GM19035 (cell line): ENCODE measurements around the gene MTUS2.
A peak's percentile ranks its signal among the peaks of the same experiment; 100 is the strongest.

Experiments used
- ATAC-seq: cut with Tn5 transposase; IDR thresholded peaks from one replicate; pipeline ENCODE4 v1.9.1; 2021; ENCODE audit not compliant: unreplicated experiment

MTUS2 gene

GRCh38 chr13:29537736-29538651 lies 717.9 kb downstream of the MTUS2 start:
- ATAC-seq, result no peak

DNA sequence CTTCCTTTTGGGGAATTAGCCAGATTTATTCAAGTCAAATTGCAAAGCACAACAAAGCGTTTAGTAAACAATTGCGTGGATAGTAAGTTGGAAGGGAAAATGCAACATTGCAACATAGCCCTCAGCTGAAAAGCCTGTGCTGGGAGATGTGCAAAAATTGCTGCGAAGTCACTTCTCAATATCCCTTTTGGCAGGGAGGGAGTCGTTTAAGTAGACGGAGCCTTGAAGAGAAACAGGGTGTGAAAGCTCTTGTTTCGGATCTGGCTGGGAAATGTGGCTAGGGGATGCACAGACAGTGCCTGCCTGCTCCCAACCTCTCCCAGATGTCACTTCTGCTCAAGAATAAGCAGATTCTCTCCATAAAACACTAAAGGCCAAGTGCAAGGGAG lies 718.5 kb downstream of the MTUS2 start:
- no peak for ATAC-seq

- no peak for ATAC-seq
These were observed 719.7 kb downstream of the MTUS2 start for GRCh38 chr13:29539856-29540255.

DNA sequence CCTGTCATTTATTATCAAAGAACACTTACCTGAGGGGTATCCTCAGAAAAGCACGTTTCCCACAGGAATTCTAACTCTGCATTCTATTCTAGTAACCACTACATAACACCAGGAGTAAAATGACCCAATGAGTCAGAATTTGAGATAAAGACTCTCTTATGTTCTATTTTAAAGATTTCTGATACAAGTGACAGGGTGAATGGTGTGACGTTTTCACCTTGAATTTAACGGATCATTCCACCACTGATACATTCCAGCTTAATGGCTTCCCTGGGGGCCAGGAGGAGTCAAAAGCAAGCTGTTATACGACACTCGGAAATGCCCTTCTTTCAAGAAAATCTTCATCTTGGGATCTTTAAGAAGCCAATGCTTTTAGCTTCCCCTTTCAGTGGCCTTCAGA lies 720.2 kb downstream of the MTUS2 start:
- no peak for ATAC-seq

GRCh38 chr13:29540799-29541198 lies 720.7 kb downstream of the MTUS2 start:
- ATAC-seq, result no peak

DNA sequence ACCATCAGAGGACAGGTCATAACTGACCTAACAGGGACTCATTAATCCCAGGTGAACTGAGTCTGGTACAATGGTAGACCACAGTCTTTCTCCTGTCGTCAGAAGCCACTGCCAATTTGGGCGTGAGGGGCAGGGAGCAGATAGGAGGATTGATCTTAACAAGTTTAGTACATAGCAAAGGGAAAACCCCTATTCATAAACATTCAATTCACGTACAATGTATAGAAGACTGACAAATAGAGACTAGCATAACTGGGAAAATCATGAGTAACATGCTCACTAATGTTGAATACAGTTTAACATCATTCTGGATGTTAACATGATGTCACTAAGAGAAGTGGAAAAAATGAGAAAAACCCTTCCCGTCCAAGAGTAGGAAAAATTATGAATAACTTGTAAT lies 721.3 kb downstream of the MTUS2 start:
- no peak for ATAC-seq

GRCh38 chr13:29542381-29542780 lies 722.2 kb downstream of the MTUS2 start:
- no peak for ATAC-seq

DNA sequence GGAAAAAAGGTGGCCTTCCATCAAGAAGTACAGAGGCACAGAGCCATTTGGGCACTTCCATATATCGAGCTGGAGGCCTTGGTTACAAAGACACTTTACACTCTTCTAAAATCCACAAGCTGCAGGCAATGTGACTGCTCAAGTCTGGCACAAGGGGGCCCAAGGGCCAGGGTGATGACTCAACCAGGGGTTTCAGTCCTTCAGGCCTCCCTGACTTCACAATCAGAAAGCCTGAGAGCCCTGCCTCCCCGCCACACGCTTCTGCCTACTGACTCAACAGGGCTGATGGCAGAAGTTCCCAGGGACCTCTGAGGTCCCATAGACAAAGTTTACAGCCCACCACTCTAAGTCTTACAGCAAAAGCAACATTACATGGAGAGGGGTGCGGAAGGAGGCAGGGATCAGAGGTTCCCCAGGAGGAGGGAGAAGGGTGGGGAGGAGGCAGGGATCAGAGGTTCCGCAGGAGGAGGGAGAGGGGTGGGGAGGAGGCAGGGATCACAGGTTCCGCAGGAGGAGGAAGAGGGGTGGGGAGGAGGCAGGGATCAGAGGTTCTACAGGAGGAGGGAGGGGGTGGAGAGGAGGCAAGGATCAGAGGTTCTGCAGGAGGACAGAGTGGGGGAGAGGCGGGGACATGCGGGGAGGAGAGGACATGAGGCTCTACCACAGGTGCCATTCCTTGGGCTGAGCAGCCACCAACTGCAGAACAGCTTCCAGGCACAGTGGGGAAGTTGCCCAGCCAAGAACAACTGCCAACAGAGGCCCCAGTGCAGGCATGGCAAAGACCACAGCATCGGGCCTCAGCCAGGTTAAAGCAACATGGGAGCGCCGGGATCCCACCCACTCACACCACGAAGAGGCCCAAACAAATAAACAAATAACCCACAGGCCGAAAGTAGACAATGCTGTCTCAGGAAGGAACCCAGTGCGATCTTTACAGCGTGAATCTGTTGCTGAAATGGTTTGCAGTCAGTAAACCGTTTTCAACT lies 723.4 kb downstream of the MTUS2 start:
- peak; percentile 93 for ATAC-seq

- no peak for ATAC-seq
These were observed 725.8 kb downstream of the MTUS2 start for GRCh38 chr13:29545988-29546387.

- no peak for ATAC-seq
These were observed 726.5 kb downstream of the MTUS2 start for GRCh38 chr13:29546662-29547061.

- ATAC-seq, result no peak
These were observed 727.0 kb downstream of the MTUS2 start for GRCh38 chr13:29547153-29547552.

DNA sequence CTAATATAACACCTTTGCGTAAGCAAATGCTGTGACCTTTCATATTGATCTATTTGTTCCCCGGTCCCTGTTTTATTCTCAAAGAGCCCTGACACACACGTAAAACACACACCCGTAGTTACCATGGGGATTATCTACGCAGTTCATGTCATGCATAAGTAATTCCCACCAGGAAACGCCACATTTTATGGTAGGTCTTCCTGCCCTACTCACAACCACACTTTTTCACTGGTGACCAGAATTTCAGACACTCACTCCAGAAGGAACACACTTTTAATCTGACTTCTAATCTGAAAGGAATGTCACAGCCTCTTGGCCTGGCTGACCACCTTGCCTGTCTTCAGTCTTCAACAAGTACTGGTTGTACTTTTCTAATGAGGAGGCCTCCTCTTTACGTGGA lies 728.6 kb downstream of the MTUS2 start:
- ATAC-seq, result no peak

DNA sequence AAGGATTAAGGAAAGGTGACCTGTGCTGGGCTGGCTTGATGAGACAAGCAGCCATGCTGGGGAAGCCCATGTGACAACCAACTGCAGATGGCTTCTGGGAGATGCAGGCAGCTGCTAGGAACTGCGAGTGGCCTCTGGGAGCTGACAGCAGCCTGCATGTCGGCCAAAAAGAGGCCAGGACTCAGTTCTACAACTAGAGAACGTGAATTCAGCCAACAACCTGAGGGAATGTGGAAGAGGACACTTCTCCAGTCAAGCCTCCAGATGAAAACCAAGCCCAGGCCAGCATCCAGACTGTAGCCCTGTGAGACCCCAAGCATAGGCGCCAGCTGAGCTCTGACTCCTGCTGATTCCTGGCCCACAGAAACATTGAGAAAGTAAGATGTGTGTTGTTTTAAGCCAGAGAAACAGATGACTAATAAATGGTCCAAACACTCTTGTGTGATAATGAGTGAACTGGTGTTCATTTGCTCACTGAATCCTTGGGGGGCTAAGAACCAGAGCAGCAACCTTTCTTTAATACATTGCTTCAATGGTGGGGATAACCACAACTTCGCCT lies 730.4 kb downstream of the MTUS2 start:
- ATAC-seq, result no peak

DNA sequence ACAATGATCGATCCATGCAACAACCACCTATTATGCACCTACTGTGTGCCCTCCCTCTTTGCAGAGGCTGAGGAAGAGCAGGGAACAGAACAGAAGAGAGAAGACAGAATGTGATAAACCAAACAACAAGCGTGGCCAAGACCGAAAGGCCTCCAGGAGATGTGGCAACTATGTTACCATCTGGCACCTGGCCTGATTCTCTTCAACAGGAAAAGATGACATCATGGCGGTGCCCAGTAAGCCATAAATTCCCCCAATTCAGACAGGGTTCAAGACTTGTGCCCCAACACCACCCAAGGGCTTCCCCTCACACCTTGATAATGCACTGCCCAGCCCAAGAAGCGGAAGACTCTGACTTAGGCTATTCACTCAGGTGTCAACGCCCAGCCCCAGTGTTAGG lies 731.1 kb downstream of the MTUS2 start:
- no peak for ATAC-seq
